Forelimb muscle (tissue), 1 donor: ENCODE results near the gene HMGB4. TPM values are rescaled to one million over a fixed set of nuclear protein-coding genes. Genes with fewer than 3 reads are reported as not detected.
A peak's percentile ranks its signal among the peaks of the same experiment; 100 is the strongest.

Experiments used
- DNase-seq: peaks from one replicate; pipeline ENCODE4 v3.0.0-alpha.2; 2013; ENCODE audit warnings: low read depth
- polyA plus RNA-seq: library from polyadenylated mRNA; unstranded; fragments of 120-200 nt; gene quantifications from one replicate; pipeline ENCODE4 v1.2.1, GENCODE V29; 2013; ENCODE audit not compliant: insufficient read length

The HMGB4 gene
- polyA plus RNA-seq, 1 donor = not detected

- no peak for DNase-seq
Measured at GRCh38 chr1:33848205-33848937, 15.5 kb upstream of the HMGB4 start.

GRCh38 chr1:33849211-33849610, 14.7 kb upstream of the HMGB4 start:
- no peak for DNase-seq

GRCh38 chr1:33850481-33850880, 13.4 kb upstream of the HMGB4 start:
- no peak for DNase-seq

- no peak for DNase-seq
Measured at GRCh38 chr1:33852711-33853110, 11.2 kb upstream of the HMGB4 start.

- DNase-seq = no peak
Measured at GRCh38 chr1:33853431-33853830, 10.4 kb upstream of the HMGB4 start.

- DNase-seq = no peak
Measured at GRCh38 chr1:33854091-33854490, 9.8 kb upstream of the HMGB4 start.

GRCh38 chr1:33860671-33861070, 3.2 kb upstream of the HMGB4 start:
- no peak for DNase-seq

- no peak for DNase-seq
Measured at GRCh38 chr1:33864460-33865389, 846 bp downstream of the HMGB4 start.

- peak; percentile 2 for DNase-seq
Measured at GRCh38 chr1:33866281-33866680, 2.4 kb downstream of the HMGB4 start.

GRCh38 chr1:33867684-33868083, 3.8 kb downstream of the HMGB4 start:
- no peak for DNase-seq

GRCh38 chr1:33872275-33872674, 8.4 kb downstream of the HMGB4 start:
- DNase-seq = no peak

- no peak for DNase-seq
Measured at GRCh38 chr1:33872683-33873082, 8.8 kb downstream of the HMGB4 start.

GRCh38 chr1:33874636-33875035, 10.8 kb downstream of the HMGB4 start:
- DNase-seq = no peak

- no peak for DNase-seq
Measured at GRCh38 chr1:33875862-33876261, 12.0 kb downstream of the HMGB4 start.

GRCh38 chr1:33876970-33877650, 13.2 kb downstream of the HMGB4 start:
- DNase-seq = no peak

- no peak for DNase-seq
Measured at GRCh38 chr1:33878392-33878791, 14.5 kb downstream of the HMGB4 start.

GRCh38 chr1:33880305-33880704, 16.4 kb downstream of the HMGB4 start:
- no peak for DNase-seq

GRCh38 chr1:33886496-33886895, 22.6 kb downstream of the HMGB4 start:
- DNase-seq = no peak

- peak; percentile 20 for DNase-seq
Measured at GRCh38 chr1:33893147-33893830, 29.4 kb downstream of the HMGB4 start.

- no peak for DNase-seq
Measured at GRCh38 chr1:33895396-33895795, 31.5 kb downstream of the HMGB4 start.

- no peak for DNase-seq
Measured at GRCh38 chr1:33895976-33896375, 32.1 kb downstream of the HMGB4 start.
